GM18511 (cell line): Measurements from ENCODE around the gene FLNA.

Experiments
- ATAC-seq: cut with Tn5 transposase; IDR thresholded peaks from one replicate; pipeline ENCODE4 v1.9.1; 2021; ENCODE audit warnings: mild to moderate bottlenecking, moderate library complexity; ENCODE audit not compliant: unreplicated experiment

The FLNA gene

DNA sequence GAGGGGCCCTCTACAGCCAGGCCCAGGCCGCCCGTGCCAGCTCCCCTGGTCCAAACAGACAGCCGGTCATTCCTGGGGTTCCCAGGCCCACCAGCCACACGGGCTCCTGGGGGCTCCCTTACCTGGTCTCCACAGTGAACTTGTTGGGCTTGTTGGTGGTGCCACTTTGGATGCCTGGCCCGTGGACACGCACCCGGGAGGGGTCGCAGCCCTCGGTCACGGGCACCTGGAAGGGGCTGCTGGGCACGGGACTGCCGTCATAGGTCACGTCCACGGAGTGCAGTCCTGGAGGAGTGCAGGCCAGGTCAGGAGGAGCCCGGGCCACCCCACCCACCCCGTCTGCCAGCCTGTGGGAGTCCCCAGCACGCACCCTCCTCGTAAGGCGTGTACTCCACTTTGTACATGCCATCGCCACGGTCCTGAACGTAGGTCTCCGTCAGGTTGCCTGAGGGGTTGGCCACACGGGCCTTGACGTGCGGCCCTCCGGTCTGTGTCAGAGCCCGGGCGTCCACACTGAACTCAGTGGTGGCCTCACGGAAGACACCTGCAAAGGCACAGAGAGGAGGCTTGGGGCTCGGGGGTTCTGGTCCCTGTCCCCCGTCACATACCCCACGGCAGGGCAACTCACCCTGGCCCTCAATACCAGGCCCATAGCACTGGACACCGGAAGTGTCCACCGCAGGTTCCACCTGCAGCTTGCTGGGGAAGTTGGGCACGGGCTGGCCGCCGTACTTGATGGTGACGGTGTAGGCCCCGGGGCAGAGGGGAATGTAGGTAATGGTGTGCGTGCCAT, 14.9 kb downstream of the FLNA start:
- ATAC-seq = no peak

DNA sequence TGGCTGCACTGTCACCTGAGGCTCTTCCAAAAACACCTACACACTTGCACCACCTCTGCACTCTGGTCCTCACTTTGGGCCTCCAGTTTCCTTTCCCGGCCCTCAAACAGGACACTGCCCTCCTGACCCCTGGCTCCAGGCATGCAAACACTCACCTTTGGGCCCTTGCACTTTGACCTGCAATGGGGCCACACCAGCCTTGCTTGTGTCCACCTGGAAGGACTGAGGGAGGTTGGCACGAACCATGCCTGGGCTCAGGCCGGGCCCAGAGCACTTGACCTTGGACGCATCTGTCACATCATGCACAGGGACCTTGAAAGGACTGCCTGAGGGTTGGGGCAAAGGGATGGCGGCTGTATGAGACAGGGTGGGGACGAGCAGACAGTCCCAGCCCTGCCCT, 15.6 kb downstream of the FLNA start:
- ATAC-seq = no peak

DNA sequence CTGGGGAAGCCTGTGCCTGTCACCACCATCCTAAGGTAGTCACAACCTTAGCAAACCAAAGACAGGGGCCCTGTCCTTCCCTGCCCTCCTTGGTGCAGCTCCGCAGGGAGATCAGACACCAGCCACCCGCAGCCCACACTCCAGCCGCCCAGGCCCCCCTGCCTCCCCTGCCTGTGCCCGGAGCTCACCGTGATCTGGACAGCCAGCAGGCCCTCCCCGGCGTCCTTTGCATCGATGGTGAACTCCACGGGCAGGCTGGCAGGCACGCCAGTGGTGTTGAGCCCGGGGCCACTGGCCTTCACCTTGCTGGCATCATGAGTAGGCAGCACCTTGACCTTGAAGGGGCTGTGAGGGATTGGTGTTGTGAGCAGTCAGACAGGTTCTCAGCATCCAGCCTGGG, 16.4 kb downstream of the FLNA start:
- ATAC-seq = no peak

DNA sequence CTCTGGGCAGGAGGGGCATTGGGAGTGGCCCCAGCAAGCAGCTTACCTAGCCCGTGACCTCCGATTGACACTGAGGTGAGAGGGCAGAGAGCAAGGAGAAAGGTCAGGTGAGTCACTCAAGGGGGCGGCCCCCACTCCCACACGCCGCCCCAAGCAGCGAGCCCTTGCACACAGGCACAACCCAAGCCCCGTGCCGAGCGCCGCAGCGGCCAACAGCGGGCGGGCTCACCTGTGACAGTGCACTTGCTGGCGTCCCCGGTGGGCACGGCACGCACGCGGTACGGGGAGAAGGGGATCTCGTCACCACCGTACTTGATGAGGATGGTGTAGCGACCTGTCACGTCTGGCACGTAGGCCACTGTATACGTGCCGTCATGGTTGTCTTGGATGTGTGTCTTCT, 17.2 kb downstream of the FLNA start:
- no peak for ATAC-seq

DNA sequence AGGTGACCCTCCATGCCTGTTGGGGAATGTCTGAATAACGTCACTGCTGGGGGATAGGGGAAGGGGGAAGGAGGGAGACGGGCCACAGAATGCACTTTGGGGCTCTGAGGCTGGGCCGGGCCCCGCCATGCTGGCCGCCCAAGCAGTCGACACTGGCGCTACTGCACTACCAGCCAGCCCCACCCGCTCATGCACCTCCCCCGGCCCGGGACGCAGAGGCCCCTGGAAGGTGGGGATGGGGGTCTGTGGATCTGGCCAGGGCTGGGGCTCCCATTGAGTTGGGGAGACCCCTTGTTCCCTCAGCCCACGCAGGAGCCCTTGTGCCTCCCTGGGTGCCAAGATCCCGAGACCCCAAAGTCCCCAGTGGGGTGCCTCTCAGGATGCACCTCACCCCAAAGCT, 17.8 kb downstream of the FLNA start:
- ATAC-seq = no peak

DNA sequence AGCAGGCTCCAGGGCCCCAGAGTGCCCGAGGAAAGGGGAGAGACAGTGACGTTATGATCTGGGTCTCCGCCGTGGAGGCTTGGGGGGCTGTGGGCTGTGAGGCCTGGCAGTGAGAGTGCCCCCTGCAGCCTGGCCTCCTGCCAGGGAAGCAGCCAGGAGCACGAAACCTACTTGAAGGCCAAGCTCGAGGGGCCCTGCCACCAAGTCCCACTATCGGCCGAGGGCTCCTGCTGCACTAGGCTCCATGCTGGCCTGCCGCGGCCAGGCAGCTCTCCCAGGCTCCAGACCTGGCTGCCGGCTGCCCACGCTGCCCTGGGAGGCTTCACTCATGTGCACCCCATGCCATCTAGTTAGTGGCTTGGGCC, 18.7 kb downstream of the FLNA start:
- ATAC-seq = no peak

DNA sequence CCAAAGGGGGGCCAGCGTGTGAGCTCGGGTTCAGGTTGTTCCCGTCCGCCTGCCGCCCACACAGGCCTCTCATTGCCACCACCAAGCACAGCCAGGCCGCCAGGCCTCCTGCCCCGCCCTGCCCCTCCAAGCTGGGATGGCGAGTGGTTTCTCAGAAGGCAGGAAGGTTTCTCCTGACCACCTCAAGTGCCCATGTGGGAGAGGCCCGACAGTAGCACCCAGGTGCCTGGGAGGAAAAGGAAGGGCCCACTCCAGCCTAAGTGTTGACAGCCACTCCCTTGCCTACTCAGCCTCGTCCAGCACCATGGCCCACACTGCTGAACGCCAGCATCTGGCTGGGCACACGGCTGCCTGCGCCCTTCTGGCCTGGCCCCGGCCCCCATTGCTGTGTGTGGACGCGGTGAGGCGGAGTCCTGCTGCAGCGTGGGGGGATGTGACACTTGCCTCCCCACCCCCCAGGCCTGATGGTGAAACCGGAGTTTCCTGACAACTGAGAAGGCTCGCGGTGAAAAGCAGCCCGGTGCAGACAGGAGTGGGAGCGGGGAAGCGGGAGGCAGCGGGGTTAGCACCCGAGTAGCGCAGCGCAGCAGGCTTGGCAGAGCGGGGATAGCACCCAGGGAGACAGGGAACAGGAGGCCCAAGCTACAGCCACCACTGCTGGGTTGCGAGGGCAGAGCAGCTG, 19.2 kb downstream of the FLNA start:
- ATAC-seq = no peak

DNA sequence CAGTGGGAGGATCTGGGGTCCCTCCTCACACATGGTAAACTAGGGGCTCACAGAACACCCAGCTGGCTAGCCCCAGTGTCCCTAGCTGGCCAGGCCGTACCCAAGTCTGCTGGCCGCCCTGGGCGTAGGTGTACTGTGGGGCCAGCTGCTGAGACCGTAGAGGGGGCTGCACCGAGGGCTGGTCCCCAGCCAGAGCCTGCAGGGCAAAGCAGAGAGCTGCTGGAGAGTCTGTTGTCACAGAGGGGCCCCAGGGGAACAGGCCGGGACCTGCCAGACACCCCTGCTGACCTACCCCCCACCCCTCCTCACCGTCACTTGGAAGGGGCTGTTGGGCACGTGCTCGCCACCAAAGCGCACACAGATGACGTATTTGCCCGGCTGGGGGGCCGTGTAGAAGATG, 19.9 kb downstream of the FLNA start:
- ATAC-seq = no peak

DNA sequence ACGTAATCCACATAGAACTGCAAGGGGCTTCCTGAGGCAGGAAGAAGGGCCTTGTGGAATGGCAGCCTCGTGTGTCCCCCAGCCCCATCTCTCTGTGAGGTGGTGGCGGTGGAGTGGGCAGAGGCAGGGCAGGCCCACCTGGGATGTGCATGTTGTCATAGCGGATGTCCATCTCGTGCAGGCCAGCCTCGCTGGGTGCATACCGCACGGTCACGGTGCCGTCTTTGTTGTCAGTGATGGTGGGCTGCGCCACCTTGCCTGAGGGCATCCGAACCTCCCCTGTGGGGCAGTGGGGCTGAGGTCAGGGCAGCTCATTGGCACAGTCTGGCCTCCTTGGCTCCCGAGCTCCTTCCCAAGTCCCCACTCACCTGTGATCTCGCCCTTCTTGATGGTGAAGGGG, 20.4 kb downstream of the FLNA start:
- ATAC-seq = no peak

DNA sequence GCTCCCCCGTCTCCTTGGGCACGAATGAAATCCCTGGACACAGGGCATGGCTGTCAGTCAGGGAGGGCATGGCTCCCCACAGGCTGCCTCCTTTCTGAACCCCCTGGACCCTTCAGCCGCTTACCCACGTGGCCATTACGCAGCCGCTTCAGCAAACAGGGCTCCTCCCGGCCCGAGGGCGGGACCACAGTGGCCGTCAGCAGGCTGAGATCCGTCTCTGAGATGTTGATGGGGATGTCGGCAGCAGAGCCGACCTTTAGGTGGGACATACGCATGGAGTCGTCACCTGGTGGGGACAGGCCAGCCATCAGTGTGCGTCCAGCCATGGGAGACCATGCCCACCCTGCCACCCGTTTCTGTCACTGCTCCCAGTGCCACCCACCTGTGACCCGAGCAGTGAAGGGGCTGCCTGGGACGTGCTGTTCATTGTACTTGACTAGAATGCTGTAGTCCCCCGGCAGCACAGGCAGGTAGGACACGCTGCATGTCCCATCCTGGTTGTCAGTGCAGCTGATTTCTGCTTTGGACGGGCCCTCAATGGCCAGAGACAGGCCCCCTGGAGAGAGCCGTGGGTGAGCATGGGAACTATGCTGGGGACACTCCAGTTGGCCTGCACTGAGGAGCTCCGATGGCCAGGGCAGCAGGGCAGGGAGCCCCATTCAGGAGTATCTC, 21.1 kb downstream of the FLNA start:
- no peak for ATAC-seq

DNA sequence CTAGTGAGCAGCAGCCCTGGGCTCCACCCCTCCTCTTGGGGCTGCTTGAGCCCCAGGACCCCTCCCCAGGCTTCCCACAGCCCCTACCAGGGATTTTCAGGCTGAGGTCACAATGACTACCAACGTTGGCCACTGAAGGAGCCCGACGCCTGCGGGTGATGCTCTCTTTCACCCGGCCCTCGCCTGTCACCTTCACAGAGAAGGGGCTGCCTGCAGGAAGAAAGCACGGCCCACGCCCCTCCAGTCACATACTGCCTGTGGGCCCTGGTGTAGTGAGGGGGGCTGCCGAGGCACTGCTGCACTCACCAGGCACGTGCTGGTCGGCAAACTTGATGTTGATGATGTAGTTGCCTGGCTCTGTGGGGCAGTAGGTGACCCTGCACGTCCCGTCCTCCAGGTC, 22.0 kb downstream of the FLNA start:
- ATAC-seq = no peak

DNA sequence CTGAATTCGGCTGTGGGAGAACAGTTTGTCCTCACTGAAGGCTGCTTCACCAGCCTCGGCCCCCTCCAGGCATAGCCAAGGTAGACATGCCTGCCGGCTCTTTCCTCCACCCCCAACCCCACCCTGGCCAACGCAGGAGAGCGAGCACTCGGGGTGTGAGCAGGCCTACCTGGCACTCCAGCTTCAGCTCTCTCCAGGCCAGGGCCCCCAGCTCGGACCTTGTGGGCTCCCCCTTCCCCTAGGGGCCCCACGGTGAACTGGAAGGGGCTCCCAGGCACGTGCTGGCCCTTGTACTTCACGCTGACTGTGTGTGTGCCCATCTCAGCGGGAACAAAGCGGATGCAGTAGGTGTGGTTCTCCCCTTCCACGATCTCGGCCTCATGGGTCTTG, 22.4 kb downstream of the FLNA start:
- ATAC-seq = no peak

DNA sequence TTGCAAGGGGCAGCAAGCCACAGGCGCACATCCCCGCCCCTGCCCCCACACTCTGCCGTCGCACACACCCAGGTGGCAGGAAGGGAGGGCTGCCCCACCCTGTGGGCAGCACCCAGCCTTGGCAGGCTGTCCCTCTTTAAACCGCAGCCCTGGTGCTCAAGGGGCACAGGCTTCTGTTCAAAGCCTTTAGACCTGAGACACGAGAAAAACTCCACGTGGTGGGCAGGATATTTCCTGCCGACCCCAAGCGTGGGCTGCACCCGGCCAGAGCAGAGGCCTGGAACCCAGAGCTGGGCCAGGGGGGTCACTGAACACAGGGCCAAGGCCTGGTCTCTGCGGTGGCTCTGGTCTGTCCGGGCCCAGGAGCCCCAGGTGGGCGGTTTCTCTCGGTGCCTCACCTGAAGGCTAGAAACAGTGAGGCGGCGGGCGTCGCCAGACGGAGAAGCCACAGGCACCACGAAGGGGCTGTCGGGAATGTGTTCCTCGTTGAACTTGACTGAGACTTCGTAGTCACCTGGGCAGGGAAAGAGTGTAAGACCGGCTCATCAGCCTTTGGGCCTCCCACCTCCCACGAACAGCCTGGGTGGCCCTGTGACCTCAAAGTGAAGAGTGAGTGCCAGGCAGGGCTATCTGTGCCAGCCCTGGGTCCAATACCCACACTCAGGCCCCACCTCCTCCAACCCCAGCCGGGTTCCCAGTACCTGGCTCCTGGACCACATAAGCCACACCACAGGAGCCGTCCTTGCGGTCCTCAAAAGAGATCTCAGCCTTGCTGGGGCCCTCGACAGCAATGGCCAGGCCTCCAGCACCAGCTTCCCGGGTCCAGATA, 23.0 kb downstream of the FLNA start:
- ATAC-seq = no peak

DNA sequence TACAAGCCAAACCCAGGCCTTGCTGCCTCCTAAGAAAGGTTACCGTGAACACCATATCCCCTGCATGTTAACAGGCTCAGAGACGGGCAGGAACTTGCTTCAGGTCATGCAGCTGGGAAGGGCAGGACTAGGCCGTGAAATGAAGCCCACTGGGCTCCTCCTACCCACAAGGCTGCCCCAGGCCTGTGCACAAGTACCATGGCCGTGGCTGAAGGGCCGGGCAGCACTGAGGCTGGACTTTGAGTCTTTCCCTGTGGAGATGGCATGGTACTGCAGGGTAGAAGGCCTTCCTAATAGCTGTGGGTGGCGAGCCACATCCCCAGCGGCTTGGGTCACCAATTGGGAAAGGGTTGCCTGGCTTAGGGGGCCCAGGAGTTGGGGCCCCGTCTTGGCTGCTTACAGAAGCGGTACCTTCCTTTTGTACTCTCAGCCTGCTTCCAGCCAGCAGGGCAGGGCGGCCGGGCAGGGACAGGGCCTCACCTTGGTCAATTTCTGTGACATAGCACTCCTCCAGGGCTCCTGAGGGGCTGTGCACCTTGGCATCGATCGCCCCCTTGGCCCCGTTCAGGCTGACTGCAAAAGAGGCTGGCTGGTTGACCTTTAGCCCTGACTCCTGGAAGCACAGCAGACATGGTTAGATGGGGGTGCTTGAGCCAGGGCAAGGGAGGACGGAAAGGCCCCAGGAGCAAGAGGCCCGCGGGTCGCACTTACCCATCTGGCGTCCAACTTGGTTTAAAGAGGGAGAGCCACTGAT, 23.8 kb downstream of the FLNA start:
- ATAC-seq = no peak

DNA sequence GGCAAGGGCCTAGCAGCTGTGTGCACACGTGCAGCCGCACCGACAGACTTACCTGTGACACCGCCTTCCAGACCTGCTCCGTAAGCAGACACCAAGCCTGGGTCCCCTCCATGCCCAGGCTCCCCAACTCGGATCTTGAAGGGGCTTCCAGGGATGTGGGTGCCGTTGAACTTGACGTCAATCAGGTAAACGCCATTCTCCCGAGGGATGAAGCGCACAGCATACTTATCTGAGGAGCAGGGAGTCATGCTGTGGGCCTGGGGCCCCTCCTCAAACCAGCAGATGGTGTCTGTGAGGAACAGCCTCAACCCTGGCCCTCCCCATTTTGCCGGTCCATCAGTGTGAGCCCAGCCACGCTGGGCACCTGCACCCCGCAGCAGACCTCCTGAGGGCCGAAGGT, 24.5 kb downstream of the FLNA start:
- no peak for ATAC-seq

DNA sequence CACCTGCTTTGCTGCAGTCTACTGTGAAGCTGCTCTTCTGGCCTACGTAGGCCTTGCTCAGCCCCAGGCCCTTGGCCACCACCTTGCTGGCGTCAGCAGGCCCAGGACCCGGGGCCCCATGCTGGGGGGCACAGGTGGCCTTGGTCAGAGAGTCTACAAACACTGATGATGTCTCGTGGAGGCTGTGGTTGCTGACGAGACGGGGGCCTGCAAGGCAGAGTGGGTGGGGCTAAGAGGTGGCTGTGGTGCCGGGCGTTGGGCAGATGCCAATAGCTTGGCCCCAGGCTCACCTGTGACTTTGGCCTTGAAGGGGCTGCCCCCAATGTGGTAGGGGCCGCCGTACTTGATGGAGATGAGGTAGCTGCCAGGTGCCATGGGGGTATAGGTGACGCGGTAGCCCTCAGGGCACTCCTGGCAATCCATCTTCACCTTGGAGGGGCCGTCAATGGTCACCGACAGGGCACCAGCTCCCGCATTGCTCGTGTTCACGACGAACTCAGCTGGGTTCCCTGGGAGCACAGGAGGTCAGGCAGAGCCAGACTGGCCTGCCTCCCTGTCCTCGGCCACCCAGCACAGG, 25.0 kb downstream of the FLNA start:
- no peak for ATAC-seq

DNA sequence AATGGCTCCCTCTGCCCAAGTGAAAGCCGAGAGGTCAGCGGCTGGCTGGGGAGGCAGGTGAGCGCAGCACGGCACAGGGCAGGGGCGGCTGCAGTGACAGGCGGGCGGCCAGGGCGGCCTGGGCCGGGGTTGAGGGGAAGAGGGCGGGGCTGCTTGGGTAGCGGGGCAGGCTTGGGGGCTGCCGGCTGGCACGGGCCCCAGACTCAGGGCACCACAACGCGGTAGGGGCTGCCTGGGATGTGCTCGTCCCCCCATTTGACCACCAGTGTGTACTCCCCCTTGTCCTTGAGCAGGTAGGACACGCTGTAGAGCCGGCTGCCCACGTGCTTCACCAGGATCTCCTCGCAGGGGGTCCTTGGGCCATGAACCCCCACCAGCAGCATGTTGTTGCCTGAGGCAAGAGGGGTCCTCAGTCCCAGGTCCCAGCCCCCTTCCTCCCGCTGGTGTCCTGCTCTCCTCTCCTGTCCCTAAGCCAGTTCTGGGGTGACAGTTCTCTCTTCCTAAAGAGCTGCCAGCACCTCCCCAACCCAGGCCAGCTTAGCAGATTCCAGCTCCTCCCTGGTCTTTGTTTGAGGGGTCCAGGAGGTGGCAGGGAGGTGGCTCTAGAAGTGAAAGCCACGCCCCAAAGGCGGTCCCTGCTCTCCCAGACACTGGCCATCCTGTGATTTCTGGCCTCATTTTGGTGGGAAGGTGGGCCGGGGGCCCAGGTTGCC, 25.6 kb downstream of the FLNA start:
- ATAC-seq = no peak

DNA sequence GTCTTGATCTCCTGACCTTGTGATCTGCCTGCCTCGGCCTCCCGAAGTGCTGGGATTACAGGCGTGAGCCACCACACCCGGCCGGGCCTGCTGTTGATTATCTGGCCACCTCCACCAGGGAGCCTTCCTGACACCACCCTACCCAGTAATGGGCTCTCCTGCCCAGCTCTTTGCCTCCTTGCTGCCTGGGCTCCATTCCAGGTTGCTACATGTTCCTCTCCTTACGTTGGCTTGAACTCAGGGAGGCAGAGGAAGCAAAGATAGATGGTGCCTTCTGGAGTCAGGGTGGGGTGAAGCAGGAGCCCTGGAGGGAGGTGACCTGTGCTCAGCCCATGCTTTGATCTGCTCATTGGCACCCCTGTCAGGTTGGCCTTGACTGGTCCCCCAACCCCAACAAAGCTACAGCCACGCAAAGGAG, 26.3 kb downstream of the FLNA start:
- no peak for ATAC-seq

DNA sequence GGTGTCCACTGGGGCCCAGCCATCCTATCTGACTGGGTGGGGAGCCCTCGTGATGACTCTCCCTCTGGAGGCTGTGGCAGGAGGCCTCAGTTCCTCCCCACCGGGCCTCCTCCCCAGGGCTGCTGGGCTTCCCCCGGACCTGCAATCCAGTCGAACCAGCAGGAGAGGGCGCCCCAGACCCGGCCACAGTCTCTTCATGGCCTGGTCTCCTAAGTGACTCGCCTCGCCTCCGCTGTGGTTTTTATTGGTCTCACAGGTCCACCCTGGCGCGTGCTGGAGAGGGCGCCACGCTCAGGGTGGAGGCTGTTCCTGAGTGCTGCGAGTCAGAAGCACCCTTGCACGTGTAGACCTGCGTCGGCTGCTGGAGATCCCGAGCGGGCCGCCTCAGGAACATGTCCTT, 30.8 kb downstream of the FLNA start:
- ATAC-seq = peak; percentile 36

DNA sequence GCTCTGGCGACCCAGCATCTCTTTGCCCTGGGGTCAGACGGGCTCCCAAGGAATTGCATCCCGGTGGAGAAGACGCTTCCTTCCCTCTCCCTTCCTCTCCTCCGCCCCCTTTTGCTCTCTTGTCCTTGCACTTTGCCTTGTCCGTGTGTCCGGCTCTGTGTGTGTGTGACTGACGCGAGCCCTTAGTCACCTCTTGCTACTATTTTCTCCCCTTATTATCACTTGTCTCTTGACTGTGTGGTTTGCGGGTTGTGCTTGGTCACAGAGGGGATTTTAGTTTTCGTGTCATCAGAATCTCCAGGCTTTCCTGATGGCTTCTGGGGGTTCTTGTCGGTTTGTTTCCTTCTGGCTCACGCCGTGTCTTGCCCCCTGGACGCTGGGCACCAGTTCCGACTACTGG, 31.4 kb downstream of the FLNA start:
- peak; percentile 19 for ATAC-seq
